ENCODE results near the gene ADO.
"Not testable (repeated sequence)": the region's sequence is repeated elsewhere in the genome, so short reads cannot be mapped to it uniquely, and the experiment has no call there.

Gene ADO

DNA sequence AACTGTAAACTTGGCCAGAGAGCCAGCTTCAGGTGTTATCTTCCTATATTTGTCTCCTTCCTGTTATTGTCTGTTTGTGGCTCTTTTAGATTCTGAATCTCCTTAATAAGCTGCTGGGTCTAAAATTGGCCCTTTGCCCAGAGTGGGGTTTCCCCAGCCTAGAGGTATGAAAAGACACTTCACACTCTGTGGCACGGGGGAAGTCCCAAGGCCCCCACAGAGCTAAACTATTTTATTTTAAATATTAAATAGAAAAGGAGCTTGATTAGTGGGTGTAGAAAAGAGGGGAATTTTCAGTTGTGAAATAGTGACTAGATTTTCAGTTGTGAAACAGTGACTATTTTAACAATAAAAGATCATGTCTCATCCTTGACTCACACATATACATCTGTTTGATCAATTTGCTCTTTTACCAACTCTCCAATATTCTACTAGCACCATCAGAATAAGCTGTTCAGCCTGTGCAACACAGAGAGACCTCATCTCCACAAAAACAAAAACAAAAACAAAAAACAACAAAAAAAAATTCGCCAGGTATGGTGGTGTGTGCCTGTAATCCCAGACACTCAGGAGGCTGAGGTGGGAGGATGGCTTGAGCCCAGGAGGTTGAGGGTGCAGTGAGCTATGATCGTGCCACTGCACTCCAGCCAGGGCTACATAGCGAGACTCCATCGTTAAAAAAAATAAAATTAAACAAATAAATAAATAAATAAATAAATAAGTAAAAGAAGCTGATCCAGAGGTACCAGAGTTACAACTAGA, 24.9 kb upstream of the ADO start:
- H3K4me3 ChIP-seq (ENCODE audit: low read depth, low read length), result no peak overlapping the region
- TF ChIP-seq, protein P1, sequence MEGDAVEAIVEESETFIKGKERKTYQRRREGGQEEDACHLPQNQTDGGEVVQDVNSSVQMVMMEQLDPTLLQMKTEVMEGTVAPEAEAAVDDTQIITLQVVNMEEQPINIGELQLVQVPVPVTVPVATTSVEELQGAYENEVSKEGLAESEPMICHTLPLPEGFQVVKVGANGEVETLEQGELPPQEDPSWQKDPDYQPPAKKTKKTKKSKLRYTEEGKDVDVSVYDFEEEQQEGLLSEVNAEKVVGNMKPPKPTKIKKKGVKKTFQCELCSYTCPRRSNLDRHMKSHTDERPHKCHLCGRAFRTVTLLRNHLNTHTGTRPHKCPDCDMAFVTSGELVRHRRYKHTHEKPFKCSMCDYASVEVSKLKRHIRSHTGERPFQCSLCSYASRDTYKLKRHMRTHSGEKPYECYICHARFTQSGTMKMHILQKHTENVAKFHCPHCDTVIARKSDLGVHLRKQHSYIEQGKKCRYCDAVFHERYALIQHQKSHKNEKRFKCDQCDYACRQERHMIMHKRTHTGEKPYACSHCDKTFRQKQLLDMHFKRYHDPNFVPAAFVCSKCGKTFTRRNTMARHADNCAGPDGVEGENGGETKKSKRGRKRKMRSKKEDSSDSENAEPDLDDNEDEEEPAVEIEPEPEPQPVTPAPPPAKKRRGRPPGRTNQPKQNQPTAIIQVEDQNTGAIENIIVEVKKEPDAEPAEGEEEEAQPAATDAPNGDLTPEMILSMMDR (IDR thresholded peaks at IDR 0.05; ENCODE audit: low read depth, low read length), result no peak

DNA sequence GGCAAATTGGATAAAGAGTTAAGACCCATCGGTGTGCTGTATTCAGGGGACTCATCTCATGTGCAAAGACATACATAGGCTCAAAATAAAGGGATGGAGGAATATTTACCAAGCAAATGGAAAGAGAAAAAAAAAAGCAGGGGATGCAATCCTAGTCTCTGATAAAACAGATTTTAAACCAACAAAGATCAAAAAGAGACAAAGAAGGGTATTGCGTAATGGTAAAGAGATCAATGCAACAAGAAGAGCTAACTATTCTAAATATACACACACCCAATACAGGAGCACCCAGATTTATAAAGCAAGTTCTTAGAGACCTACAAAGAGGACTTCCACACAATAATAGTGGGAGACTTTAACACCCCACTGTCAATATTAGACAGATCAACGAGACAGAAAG, 20.0 kb upstream of the ADO start:
- not testable (repeated sequence) for H3K4me3 ChIP-seq (ENCODE audit: low read depth, low read length)

DNA sequence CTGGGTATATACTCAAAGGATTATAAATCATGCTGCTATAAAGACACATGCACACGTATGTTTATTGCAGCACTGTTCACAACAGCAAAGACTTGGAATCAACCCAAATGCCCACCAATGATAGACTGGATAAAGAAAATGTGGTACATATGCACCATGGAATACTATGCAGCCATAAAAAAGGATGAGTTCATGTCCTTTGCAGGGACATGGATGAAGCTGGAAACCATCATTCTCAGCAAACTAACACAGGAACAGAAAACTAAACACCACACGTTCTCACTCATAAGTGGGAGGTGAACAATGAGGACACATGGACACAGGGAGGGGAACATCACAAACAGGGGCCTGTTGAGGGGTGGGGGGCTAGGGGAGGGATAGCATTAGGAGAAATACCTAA, 16.2 kb upstream of the ADO start:
- not testable (repeated sequence) for H3K4me3 ChIP-seq (ENCODE audit: low read depth, low read length)

DNA sequence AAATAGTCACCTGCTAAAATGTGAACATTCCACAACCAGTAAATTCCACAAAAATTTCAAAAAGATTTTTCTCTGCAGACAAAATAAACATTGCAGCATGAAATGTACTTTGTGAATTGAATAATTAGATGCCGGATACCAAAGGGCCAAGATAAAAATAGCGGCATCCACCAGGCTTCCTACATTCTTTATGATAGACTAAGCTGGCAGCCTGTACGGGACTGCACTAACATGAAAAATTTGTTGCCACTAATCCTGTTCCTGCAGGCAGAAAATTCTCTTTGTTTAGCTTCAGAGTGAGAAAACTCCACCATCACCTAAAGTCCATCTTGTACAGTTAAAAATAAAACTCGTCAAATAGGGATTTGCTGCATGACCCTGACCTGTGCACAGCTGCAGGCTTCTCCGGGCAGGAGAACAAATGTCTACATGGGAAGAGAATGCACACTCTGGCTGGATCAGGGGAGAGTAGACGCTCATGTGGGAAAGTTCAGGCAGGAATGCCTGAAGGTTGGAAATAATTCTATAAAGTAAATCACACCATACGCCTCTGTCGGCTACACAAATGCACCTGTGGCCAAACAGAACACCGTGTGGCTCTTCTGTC, 15.6 kb upstream of the ADO start:
- no peak overlapping the region for H3K4me3 ChIP-seq (ENCODE audit: low read depth, low read length)
- TF ChIP-seq, protein P1 (IDR thresholded peaks at IDR 0.05; ENCODE audit: low read depth, low read length), result no peak

DNA sequence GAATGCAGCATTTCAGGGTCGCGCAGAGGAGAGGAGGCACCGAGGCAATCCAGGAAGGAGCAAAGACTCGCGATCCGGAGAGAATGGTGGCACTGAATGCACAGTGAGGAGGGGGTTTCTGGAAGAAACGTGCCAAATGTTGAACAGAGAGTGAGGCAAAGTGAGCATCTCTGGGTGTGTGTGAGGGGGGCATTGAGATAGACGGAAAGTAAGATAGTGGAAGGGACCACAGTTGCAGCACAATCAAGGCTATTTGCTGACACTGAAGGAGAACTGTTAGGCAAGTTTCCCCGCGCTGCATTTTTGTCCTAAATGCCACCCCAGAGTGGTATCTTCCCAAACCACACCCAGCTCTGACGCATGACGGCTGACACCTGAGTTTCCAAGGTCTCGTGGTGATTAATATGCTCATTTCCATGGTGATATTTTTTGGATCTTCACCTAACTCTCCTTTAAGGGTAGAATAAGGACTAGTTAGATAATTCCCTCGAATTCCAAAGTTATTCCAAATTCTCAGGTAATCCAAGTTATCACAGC, 14.4 kb upstream of the ADO start:
- TF ChIP-seq, protein P1 (IDR thresholded peaks at IDR 0.05; ENCODE audit: low read depth, low read length), result no peak
- H3K4me3 ChIP-seq (ENCODE audit: low read depth, low read length), result no peak overlapping the region

DNA sequence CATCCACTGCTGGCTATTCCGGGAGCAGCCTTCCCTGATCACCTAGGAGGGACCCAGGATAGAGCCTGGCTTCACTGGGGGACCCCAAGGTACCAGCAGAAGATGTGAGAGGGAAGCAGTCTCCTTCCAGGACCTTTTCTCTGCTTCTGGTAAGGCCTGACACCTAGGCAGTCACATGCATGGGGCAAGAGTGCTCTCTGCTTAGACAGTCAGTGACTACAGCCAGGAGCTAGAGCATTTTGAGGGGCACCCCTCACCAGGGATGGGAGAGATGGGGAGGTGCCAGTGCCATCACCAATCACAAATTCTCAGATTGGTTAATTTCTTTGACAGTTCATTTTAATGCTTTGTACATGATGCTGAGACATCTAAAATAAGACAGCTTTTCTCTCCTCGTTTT, 13.9 kb upstream of the ADO start:
- TF ChIP-seq, protein P1 (IDR thresholded peaks at IDR 0.05; ENCODE audit: low read depth, low read length), result no peak
- no peak overlapping the region for H3K4me3 ChIP-seq (ENCODE audit: low read depth, low read length)

DNA sequence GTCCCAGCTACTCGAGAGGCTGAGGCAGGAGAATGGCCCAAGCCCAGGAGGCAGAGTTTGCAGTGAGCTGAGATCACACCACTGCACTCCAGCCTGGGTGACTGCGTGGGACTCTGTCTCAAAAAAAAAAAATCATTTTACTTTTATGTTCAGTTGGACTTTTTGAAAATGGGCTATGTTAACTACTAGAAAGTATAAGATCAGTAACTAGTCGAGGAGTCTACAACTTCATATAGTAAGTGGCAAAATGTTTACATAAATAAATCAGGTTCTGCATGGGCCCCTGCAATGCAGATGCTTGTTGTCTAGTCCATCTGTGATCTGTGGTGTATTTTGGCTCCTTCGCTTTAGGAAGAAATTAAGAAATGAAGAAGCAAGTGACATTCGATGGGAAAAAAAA, 12.3 kb upstream of the ADO start:
- H3K4me3 ChIP-seq (ENCODE audit: low read depth, low read length), result no peak overlapping the region
- TF ChIP-seq, protein P1 (IDR thresholded peaks at IDR 0.05; ENCODE audit: low read depth, low read length), result no peak

DNA sequence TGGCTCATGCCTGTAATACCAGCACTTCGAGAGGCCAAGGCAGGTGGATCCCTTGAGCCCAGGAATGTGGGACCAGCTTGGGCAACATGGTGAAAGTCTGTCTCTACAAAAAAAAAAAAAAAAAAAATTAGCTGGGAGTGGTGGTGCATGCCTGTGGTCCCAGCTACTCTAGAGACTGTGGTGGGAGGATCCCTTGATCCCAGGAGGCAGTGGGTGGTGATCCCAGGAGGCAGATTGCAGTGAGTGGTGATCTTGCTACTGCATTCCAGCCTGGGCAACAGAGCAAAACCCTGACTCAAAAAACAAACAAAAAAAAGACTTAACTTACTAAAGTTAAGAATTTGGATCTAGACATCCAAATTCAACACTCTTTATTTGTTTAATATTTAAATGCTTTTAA, 10.2 kb upstream of the ADO start:
- no peak overlapping the region for H3K4me3 ChIP-seq (ENCODE audit: low read depth, low read length)
- TF ChIP-seq, protein P1 (IDR thresholded peaks at IDR 0.05; ENCODE audit: low read depth, low read length), result no peak

Measured in WI38 (cell line).